Adipocyte (in vitro differentiated cells): ENCODE data around the gene SNRPB.
A peak's percentile ranks its signal among the peaks of the same experiment; 100 is the strongest.

Source experiments
- DNase-seq: peaks from one replicate; pipeline ENCODE4 v3.0.0-alpha.2; 2015; ENCODE audit warnings: low read depth
- H3K27me3 ChIP-seq: replicated peaks from 2 replicates; pipeline ENCODE4 v1.7.0; 2013; ENCODE audit warnings: mild to moderate bottlenecking, low read length, moderate library complexity; ENCODE audit not compliant: control insufficient read depth, insufficient read depth
- H3K36me3 ChIP-seq: 2 replicates; pipeline ENCODE4 v1.7.0; 2013; ENCODE audit warnings: low read length, mild to moderate bottlenecking, moderate library complexity; ENCODE audit not compliant: control insufficient read depth, insufficient read depth, severe bottlenecking
- H3K4me1 ChIP-seq: 2 replicates; pipeline ENCODE4 v1.7.0; 2013; ENCODE audit warnings: mild to moderate bottlenecking, low read length, moderate library complexity; ENCODE audit not compliant: control insufficient read depth, insufficient read depth
- H3K4me3 ChIP-seq: 2 replicates; pipeline ENCODE4 v1.7.0; 2013; ENCODE audit warnings: mild to moderate bottlenecking, low read length, moderate library complexity
- H3K9ac ChIP-seq: 2 replicates; pipeline ENCODE4 v1.7.0; 2013; ENCODE audit warnings: mild to moderate bottlenecking, low read length, moderate library complexity
- H3K9me3 ChIP-seq: 2 replicates; pipeline ENCODE4 v1.7.0; 2013; ENCODE audit warnings: mild to moderate bottlenecking, low read length, moderate library complexity; ENCODE audit not compliant: control insufficient read depth

Gene SNRPB

GRCh38 chr20:2470423-2471193 is at the start of gene SNRPB:
Gene SNRPB (minus strand): TSS chr20:2470789. CDS start chr20:2470690, 99 bp downstream.
- DNase-seq: peak; percentile 99
- Histone ChIP-seq H3K9me3 (no peaks in the 10 kb centered on the region), H3K9ac (peak within 1 kb of the TSS; percentile 95), H3K36me3 (peaks cover 22% of the 10 kb centered on the region), H3K4me3 (peak within 1 kb of the TSS; percentile 93), H3K27me3 (no peaks in the 10 kb centered on the region), H3K4me1 (peaks cover 24% of the 10 kb centered on the region)

- H3K36me3 ChIP-seq: no peaks in the 10 kb centered on the region
- peaks cover 18% of the 10 kb centered on the region for H3K4me1 ChIP-seq
- DNase-seq: peak; percentile 59
- H3K27me3 ChIP-seq: no peaks in the 10 kb centered on the region
- no peak overlapping the region for H3K4me3 ChIP-seq
- H3K9me3 ChIP-seq: no peaks in the 10 kb centered on the region
- no peak overlapping the region for H3K9ac ChIP-seq
Observed at GRCh38 chr20:2519115-2519809, 48.7 kb upstream of the SNRPB start.

- peaks cover 18% of the 10 kb centered on the region for H3K4me1 ChIP-seq
- H3K9ac ChIP-seq: no peak overlapping the region
- H3K9me3 ChIP-seq: no peaks in the 10 kb centered on the region
- no peak for DNase-seq
- no peaks in the 10 kb centered on the region for H3K36me3 ChIP-seq
- no peak overlapping the region for H3K4me3 ChIP-seq
- H3K27me3 ChIP-seq: no peaks in the 10 kb centered on the region
Observed at GRCh38 chr20:2518558-2518957, 48.0 kb upstream of the SNRPB start.

- no peak for DNase-seq
- Histone ChIP-seq H3K36me3 (no peaks in the 10 kb centered on the region), H3K4me3 (no peak overlapping the region), H3K9ac (no peak overlapping the region), H3K9me3 (no peaks in the 10 kb centered on the region), H3K4me1 (peaks cover 18% of the 10 kb centered on the region), H3K27me3 (no peaks in the 10 kb centered on the region)
Observed at GRCh38 chr20:2518096-2518495, 47.5 kb upstream of the SNRPB start.

GRCh38 chr20:2516399-2516798 is 45.8 kb upstream of the SNRPB start:
- Histone ChIP-seq H3K9ac (no peak overlapping the region), H3K4me3 (no peak overlapping the region), H3K4me1 (peaks cover 18% of the 10 kb centered on the region), H3K9me3 (no peaks in the 10 kb centered on the region), H3K27me3 (no peaks in the 10 kb centered on the region), H3K36me3 (no peaks in the 10 kb centered on the region)
- no peak for DNase-seq

GRCh38 chr20:2515203-2515602 is 44.6 kb upstream of the SNRPB start:
- Histone ChIP-seq H3K9me3 (no peaks in the 10 kb centered on the region), H3K36me3 (no peaks in the 10 kb centered on the region), H3K4me3 (peak overlapping the region; percentile 46), H3K4me1 (peaks cover 18% of the 10 kb centered on the region), H3K27me3 (no peaks in the 10 kb centered on the region), H3K9ac (no peak overlapping the region)
- DNase-seq: peak; percentile 58

- H3K9me3 ChIP-seq: no peaks in the 10 kb centered on the region
- DNase-seq: no peak
- peaks cover 19% of the 10 kb centered on the region for H3K4me1 ChIP-seq
- no peaks in the 10 kb centered on the region for H3K27me3 ChIP-seq
- H3K9ac ChIP-seq: peak overlapping the region; percentile 96
- H3K4me3 ChIP-seq: peak overlapping the region; percentile 96
- H3K36me3 ChIP-seq: no peaks in the 10 kb centered on the region
Observed at GRCh38 chr20:2509794-2510193, 39.2 kb upstream of the SNRPB start.

- DNase-seq: peak; percentile 29
- H3K9me3 ChIP-seq: no peaks in the 10 kb centered on the region
- peak overlapping the region; percentile 96 for H3K9ac ChIP-seq
Observed at GRCh38 chr20:2509468-2509781, 38.8 kb upstream of the SNRPB start.

GRCh38 chr20:2508631-2509467 is 38.3 kb upstream of the SNRPB start, which contains the start of gene ZNF343:
Gene ZNF343 (minus strand): TSS chr20:2508915. CDS start chr20:2493895, 15,020 bp downstream.
- Histone ChIP-seq H3K9ac (peak within 1 kb of the TSS; percentile 96), H3K27me3 (no peaks in the 10 kb centered on the region), H3K4me3 (peak within 1 kb of the TSS; percentile 96), H3K4me1 (peaks cover 17% of the 10 kb centered on the region), H3K36me3 (no peaks in the 10 kb centered on the region), H3K9me3 (no peaks in the 10 kb centered on the region)
- DNase-seq: peak; percentile 94

More at GRCh38 chr20:2509468-2509781, 38.8 kb upstream of the SNRPB start:
- H3K27me3 ChIP-seq: no peaks in the 10 kb centered on the region
- H3K4me1 ChIP-seq: peaks cover 17% of the 10 kb centered on the region
- peak overlapping the region; percentile 96 for H3K4me3 ChIP-seq
- H3K36me3 ChIP-seq: no peaks in the 10 kb centered on the region

GRCh38 chr20:2507875-2508630 is 37.5 kb upstream of the SNRPB start:
- DNase-seq: peak; percentile 50
- no peaks in the 10 kb centered on the region for H3K27me3 ChIP-seq
- H3K4me3 ChIP-seq: peak overlapping the region; percentile 96
- H3K4me1 ChIP-seq: peaks cover 17% of the 10 kb centered on the region
- H3K9ac ChIP-seq: peak overlapping the region; percentile 96
- H3K36me3 ChIP-seq: no peaks in the 10 kb centered on the region
- H3K9me3 ChIP-seq: no peaks in the 10 kb centered on the region
